ENCODE measurements around the gene PDGFD.

The PDGFD gene

GRCh38 chr11:104033134-104033533, 130.8 kb downstream of the PDGFD start:
- in situ Hi-C loops (cut with MboI; ENCODE audit: low pct_unique_long_range_greater_than_20kb, low sequenced_read_pairs) = no loop called here
- no peak for DNase-seq

GRCh38 chr11:104028476-104029263, 135.3 kb downstream of the PDGFD start:
- in situ Hi-C loops (cut with MboI; ENCODE audit: low pct_unique_long_range_greater_than_20kb, low sequenced_read_pairs) = no loop called here
- no peak for DNase-seq

GRCh38 chr11:104024572-104024971, 139.4 kb downstream of the PDGFD start:
- no peak for DNase-seq
- in situ Hi-C loops (cut with MboI; ENCODE audit: low pct_unique_long_range_greater_than_20kb, low sequenced_read_pairs) = no loop called here

GRCh38 chr11:104015649-104016415, 148.1 kb downstream of the PDGFD start:
- in situ Hi-C loops (cut with MboI; ENCODE audit: low pct_unique_long_range_greater_than_20kb, low sequenced_read_pairs) = no loop called here
- DNase-seq = no peak

GRCh38 chr11:104011044-104011443, 152.9 kb downstream of the PDGFD start:
- DNase-seq = no peak
- in situ Hi-C loops (cut with MboI; ENCODE audit: low pct_unique_long_range_greater_than_20kb, low sequenced_read_pairs) = no loop called here

GRCh38 chr11:104009744-104010143, 154.2 kb downstream of the PDGFD start:
- DNase-seq = no peak
- in situ Hi-C loops (cut with MboI; ENCODE audit: low pct_unique_long_range_greater_than_20kb, low sequenced_read_pairs) = no loop called here

GRCh38 chr11:104005234-104005855, 158.6 kb downstream of the PDGFD start:
- no peak for DNase-seq
- in situ Hi-C loops (cut with MboI; ENCODE audit: low pct_unique_long_range_greater_than_20kb, low sequenced_read_pairs) = no loop called here

- in situ Hi-C loops (cut with MboI; ENCODE audit: low pct_unique_long_range_greater_than_20kb, low sequenced_read_pairs) = no loop called here
- DNase-seq = no peak
These were observed 160.5 kb downstream of the PDGFD start for GRCh38 chr11:104003491-104003890.

GRCh38 chr11:104001561-104002056, 162.3 kb downstream of the PDGFD start:
- DNase-seq = no peak
- in situ Hi-C loops (cut with MboI; ENCODE audit: low pct_unique_long_range_greater_than_20kb, low sequenced_read_pairs) = no loop called here

GRCh38 chr11:104000798-104001197, 163.1 kb downstream of the PDGFD start:
- in situ Hi-C loops (cut with MboI; ENCODE audit: low pct_unique_long_range_greater_than_20kb, low sequenced_read_pairs) = no loop called here
- no peak for DNase-seq

- no peak for DNase-seq
- in situ Hi-C loops (cut with MboI; ENCODE audit: low pct_unique_long_range_greater_than_20kb, low sequenced_read_pairs) = no loop called here
These were observed 165.0 kb downstream of the PDGFD start for GRCh38 chr11:103998826-103999508.

GRCh38 chr11:103997082-103997481, 166.9 kb downstream of the PDGFD start:
- in situ Hi-C loops (cut with MboI; ENCODE audit: low pct_unique_long_range_greater_than_20kb, low sequenced_read_pairs) = no loop called here
- DNase-seq = no peak

- DNase-seq = no peak
- in situ Hi-C loops (cut with MboI; ENCODE audit: low pct_unique_long_range_greater_than_20kb, low sequenced_read_pairs) = no loop called here
These were observed 168.1 kb downstream of the PDGFD start for GRCh38 chr11:103995896-103996295.

GRCh38 chr11:103994518-103994917, 169.4 kb downstream of the PDGFD start:
- no peak for DNase-seq
- in situ Hi-C loops (cut with MboI; ENCODE audit: low pct_unique_long_range_greater_than_20kb, low sequenced_read_pairs) = no loop called here

GRCh38 chr11:103994094-103994493, 169.9 kb downstream of the PDGFD start:
- in situ Hi-C loops (cut with MboI; ENCODE audit: low pct_unique_long_range_greater_than_20kb, low sequenced_read_pairs) = no loop called here
- no peak for DNase-seq

GRCh38 chr11:103993507-103993906, 170.4 kb downstream of the PDGFD start:
- DNase-seq = no peak
- in situ Hi-C loops (cut with MboI; ENCODE audit: low pct_unique_long_range_greater_than_20kb, low sequenced_read_pairs) = no loop called here

- DNase-seq = no peak
- in situ Hi-C loops (cut with MboI; ENCODE audit: low pct_unique_long_range_greater_than_20kb, low sequenced_read_pairs) = no loop called here
These were observed 175.4 kb downstream of the PDGFD start for GRCh38 chr11:103988595-103988969.

GRCh38 chr11:103987629-103988594, 176.0 kb downstream of the PDGFD start:
- in situ Hi-C loops (cut with MboI; ENCODE audit: low pct_unique_long_range_greater_than_20kb, low sequenced_read_pairs) = no loop called here

More at GRCh38 chr11:103987629-103988594, 176.0 kb downstream of the PDGFD start:
- no peak for DNase-seq

Measured in KBM-7 (cell line).